ENCODE data around the gene WDR46. TPM values are rescaled to one million over a fixed set of nuclear protein-coding genes. Genes with fewer than 3 reads are reported as not detected.
A peak's percentile ranks its signal among the peaks of the same experiment; 100 is the strongest.

Gene WDR46
- total and polyA plus RNA-seq, 5 donors: 15.5 to 31.1 (median 17.2) TPM

DNA sequence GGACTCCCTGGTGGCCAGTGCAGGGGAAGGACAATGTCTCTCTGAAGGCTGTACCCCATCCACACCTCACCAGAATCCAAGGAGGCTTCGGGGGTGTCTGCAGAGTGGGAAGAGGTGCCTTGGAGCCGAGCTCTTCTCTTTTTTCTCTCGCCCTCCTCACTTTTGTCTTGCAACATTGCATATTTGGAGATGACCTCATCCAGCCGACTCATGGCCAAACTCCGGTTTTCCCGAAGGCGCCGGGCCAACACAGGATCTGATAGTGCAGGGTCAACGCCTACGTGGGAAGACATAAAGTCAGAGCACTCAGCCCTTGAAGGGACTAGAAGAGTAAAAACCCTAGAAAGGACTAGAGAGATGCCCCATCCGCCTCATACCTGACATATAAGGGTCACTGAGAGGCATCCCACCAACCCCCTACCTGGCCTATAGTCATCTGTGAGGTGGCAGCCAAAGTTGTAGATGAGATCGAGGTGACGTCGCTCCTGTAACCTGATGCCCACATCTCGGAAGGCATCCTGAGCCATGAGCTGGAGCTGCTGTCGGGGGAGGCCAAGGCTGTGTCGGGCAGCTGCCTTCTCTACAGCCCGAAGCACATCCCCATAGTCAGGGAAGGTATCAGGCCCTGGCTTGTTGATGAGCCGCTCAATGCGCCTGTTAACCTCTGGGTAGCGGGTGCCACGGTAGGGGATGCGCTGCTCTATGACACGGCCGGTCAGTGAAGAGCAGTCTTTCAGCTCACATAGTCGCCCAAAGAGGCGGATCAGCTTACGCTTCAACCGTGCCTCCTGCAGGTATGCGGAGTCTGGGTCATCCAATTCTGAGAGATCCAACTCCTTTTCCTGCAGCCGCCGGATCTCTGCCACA, 31.5 kb upstream of the WDR46 start:
- Histone ChIP-seq H3K27me3 (ENCODE audit: control insufficient read depth, insufficient read depth) (no peaks in the 10 kb centered on the region), H3K4me3 (ENCODE audit: low read length) (no peak overlapping the region), H3K9me3 (ENCODE audit: control insufficient read depth, low read length) (no peaks in the 10 kb centered on the region), H3K4me1 (ENCODE audit: control insufficient read depth, insufficient read depth, low read length) (peaks cover 18% of the 10 kb centered on the region), H3K27ac (ENCODE audit: low read length) (peak overlapping the region; percentile 61)
- WGBS: 63% methylated on average over 32 of the region's 32 CpGs
- DNase-seq (peak; percentile 85 to 91 (median 90)), ATAC-seq (no peak)
- intact Hi-C loops (cut with DNase I): no loop called here

DNA sequence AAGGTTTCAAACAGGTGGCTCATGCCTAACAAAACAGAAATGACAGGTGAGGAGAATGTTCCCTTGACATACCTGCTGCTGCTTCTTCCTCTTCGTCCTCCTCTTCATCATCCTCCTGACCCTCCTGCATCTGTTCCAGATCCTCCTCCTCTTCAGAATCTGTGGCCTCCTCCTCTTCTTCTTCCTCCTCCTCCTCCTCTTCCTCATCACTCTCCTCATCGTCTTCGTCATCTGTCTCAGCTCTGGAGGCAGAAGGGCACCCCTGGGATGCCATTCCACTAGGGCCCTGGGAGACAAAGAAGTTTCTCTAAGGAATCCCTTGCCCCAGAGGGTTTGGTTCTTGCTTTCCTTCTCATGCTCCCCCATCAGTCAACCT, 30.9 kb upstream of the WDR46 start:
- intact Hi-C loops (cut with DNase I): no loop called here
- DNase-seq (no peak), ATAC-seq (no peak)
- H3K4me1 ChIP-seq (ENCODE audit: control insufficient read depth, insufficient read depth, low read length): peaks cover 20% of the 10 kb centered on the region
- H3K27me3 ChIP-seq (ENCODE audit: control insufficient read depth, insufficient read depth): no peaks in the 10 kb centered on the region
- H3K9me3 ChIP-seq (ENCODE audit: control insufficient read depth, low read length): no peaks in the 10 kb centered on the region
- H3K27ac ChIP-seq (ENCODE audit: low read length): peak overlapping the region; percentile 61
- 81% methylated on average over 3 of the region's 3 CpGs for WGBS
- no peak overlapping the region for H3K4me3 ChIP-seq (ENCODE audit: low read length)

DNA sequence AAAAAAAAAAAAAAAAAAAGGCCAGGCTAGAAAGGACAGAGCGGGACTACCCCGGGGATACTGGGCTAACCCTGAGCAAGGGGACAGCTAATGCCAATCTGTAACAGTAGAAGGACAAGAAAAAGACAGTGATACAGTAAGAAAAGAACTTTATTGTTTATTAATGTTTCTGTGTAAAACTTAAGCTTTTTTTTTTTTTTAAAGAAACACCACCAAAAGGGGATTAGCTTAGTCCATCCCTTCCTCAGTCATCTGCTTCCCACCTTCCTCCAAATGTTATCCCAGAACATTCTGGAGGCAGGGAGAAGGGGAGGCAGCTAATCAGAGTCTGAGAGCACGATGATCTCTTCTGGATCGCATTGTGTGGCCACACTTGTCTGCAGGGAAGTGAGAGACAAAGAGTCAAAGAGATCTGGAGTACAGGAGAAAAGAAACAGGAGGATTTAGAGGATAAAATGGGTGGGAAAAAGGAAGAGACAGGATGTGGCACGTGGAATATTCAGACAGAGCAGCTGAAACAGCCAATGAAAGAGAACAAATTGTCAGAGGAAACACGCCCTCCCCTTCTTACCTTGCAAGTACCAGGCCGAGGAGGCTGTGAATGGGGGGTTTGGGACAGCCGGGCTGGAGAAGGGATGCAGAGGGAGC, 29.5 kb upstream of the WDR46 start:
- ATAC-seq (no peak), DNase-seq (no peak)
- Histone ChIP-seq H3K9me3 (ENCODE audit: control insufficient read depth, low read length) (no peaks in the 10 kb centered on the region), H3K27me3 (ENCODE audit: control insufficient read depth, insufficient read depth) (no peaks in the 10 kb centered on the region), H3K4me3 (ENCODE audit: low read length) (peak overlapping the region; percentile 88), H3K27ac (ENCODE audit: low read length) (peak overlapping the region; percentile 40), H3K4me1 (ENCODE audit: control insufficient read depth, insufficient read depth, low read length) (peaks cover 20% of the 10 kb centered on the region)
- intact Hi-C loops (cut with DNase I): no loop called here
- WGBS: 66% methylated on average over 8 of the region's 8 CpGs

DNA sequence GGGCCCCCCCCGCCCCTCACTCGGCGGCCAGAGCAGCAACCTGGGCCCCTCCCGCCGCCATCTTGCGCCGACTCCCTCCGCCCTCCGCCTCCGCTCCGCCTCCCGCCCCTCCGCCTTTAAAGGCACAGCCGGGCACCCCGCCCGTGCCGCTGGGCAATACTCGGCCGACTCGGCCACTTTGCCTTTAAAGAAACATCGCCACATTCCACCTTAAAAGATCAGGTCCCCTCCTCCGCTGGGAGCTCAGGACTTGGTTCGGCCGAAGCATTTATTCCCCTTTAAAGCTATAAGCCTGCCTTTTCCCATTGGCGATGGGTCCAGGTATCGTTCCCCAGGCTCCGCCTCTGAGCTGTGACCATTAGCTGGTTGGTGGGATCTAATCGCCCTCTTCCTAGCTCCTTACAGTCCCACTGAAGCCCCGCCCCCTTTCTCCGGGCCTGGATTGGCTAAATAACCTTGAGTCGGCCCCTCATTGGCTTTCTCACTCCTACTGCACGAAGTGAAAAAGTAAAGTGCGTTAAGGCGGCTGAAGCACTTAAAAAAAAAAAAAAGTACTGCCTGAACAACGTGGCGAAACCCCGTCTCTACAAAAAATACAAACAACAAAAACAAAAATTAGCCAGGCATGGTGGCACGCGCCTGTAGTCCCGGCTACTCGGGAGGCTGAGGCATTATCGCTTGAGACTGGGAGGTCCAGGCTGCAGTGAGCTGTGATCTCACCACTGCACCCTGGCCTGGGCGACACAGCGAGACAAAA, 28.8 kb upstream of the WDR46 start, which contains the start of gene ZBTB22:
Gene ZBTB22, minus strand, starts transcription at position 76 of the 757 bp plus-strand sequence. CDS start 828 bp downstream, outside the sequence.
- Histone ChIP-seq H3K27me3 (ENCODE audit: control insufficient read depth, insufficient read depth) (no peaks in the 10 kb centered on the region), H3K9me3 (ENCODE audit: control insufficient read depth, low read length) (no peaks in the 10 kb centered on the region), H3K4me1 (ENCODE audit: control insufficient read depth, insufficient read depth, low read length) (peaks cover 19% of the 10 kb centered on the region), H3K27ac (ENCODE audit: low read length) (peak within 1 kb of the TSS; percentile 94), H3K4me3 (ENCODE audit: low read length) (peak within 1 kb of the TSS; percentile 88)
- peak; percentile 79 to 85 for ATAC-seq
- intact Hi-C loops (cut with DNase I): no loop called here
- 2% methylated on average over 44 of the region's 44 CpGs for WGBS
- peak; percentile 99 to 100 (median 99) for DNase-seq

DNA sequence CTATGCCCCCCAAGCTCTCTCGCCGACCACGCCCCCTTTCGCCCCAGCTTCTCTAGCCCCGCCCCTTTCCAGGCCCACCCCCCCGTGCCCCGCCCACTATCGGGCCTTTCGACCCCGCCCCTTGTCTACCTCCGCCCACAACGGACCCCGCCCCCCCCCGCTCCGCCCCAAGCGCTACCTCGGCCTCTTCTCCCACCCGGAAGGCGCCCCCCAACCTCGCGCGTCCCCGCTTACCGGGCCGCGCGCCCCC, 28.3 kb upstream of the WDR46 start:
- no peak for DNase-seq
- H3K27me3 ChIP-seq (ENCODE audit: control insufficient read depth, insufficient read depth): no peaks in the 10 kb centered on the region
- H3K4me1 ChIP-seq (ENCODE audit: control insufficient read depth, insufficient read depth, low read length): peaks cover 19% of the 10 kb centered on the region
- intact Hi-C loops (cut with DNase I): no loop called here
- 2% methylated on average over 26 of the region's 27 CpGs for WGBS
- no peaks in the 10 kb centered on the region for H3K9me3 ChIP-seq (ENCODE audit: control insufficient read depth, low read length)
- ATAC-seq: peak; percentile 0
- no peak overlapping the region for H3K27ac ChIP-seq (ENCODE audit: low read length)
- peak overlapping the region; percentile 88 for H3K4me3 ChIP-seq (ENCODE audit: low read length)

DNA sequence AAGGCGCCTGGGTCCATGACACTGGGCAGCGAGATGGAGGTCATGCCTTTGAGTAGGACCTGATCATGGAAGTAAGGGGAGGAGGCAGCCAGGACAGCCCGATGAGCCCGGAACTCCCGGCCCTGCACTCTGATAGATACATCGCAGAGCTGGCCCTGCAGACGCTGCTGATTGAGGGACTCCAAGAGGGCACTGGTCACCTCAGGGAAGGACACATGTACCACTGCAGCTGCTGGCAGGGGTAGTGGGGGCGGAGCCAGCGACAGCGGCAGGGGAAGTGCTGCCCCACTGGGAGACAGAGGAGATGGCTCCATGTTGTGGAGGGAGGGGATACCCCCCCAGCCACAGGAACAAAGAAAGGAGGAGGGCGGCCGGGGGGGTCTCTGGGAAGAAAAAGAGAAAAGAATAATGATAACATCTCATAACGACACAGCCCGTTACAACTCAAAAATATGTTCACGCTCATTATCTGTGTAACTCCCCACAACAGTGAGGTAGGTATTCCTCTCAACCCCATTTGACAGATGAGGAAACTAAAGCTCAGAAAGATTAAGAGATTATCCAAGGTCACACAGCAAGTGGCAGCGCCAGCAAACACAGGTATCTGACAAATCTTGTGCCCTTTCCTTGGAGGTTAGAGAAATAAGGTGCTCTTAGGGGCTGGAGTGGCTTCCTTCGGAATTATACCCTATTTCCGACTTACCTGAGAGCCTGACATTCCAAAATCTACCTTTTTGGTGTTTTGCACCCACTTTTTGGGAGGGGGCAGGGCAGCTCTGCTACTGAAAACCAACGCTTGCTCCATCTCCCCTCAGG, 27.8 kb upstream of the WDR46 start:
- Histone ChIP-seq H3K4me1 (ENCODE audit: control insufficient read depth, insufficient read depth, low read length) (peaks cover 22% of the 10 kb centered on the region), H3K4me3 (ENCODE audit: low read length) (peak overlapping the region; percentile 88), H3K27ac (ENCODE audit: low read length) (peak overlapping the region; percentile 12), H3K9me3 (ENCODE audit: control insufficient read depth, low read length) (no peaks in the 10 kb centered on the region), H3K27me3 (ENCODE audit: control insufficient read depth, insufficient read depth) (no peaks in the 10 kb centered on the region)
- WGBS: 67% methylated on average over 19 of the region's 19 CpGs
- DNase-seq: peak; percentile 36 to 77 (median 74)
- ATAC-seq: no peak
- intact Hi-C loops (cut with DNase I): no loop called here

DNA sequence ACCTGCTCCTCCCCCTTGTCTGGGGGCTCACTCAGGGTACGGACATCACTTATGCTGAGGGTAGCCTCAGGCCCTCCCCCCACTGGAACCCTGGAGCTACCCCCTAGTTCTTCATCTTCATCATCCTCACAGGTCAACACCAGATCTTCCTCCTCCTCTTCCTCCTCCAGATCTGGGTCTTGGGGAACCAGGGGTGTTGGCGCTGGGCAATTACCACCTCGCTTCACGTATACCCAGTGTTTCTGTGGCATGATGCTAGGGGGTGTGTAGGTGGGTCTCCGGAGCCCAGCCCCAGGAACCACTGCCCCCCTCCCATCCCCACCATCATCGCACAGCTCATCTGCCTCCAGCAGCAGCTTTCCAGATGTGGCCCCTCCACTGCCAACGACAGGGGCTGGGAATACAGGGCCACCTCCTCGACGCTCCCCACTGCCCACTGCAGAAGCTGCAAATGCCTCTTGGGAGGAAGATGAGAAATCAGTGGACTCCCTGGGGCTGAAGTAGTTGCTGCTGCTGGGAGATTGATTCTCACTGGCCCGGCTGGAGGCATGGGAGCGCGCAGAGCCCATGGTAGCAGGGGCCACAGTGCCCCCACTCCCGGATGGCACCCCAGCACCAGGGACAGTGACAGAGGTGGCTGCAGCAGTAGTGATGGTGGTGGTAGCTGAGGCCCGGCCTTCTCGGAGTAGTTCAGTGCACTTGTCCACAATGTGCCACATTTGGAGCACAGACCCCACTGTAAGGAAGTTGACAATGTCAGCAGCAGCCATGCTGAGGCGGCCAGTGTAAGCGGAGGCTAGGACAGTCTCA, 27.0 kb upstream of the WDR46 start:
- intact Hi-C loops (cut with DNase I): loop anchor here in 1 of 4 donors (2.0 kb wide), 1 partner anchor 17 kb away; the partner anchor contains the start of gene RGL2
- WGBS: 89% methylated on average over 17 of the region's 17 CpGs
- no peaks in the 10 kb centered on the region for H3K27me3 ChIP-seq (ENCODE audit: control insufficient read depth, insufficient read depth)
- DNase-seq: peak in 1 of 3 donors; percentile 57
- H3K4me3 ChIP-seq (ENCODE audit: low read length): no peak overlapping the region
- ATAC-seq: no peak
- peaks cover 17% of the 10 kb centered on the region for H3K4me1 ChIP-seq (ENCODE audit: control insufficient read depth, insufficient read depth, low read length)
- H3K9me3 ChIP-seq (ENCODE audit: control insufficient read depth, low read length): no peaks in the 10 kb centered on the region
- peak overlapping the region; percentile 12 for H3K27ac ChIP-seq (ENCODE audit: low read length)

DNA sequence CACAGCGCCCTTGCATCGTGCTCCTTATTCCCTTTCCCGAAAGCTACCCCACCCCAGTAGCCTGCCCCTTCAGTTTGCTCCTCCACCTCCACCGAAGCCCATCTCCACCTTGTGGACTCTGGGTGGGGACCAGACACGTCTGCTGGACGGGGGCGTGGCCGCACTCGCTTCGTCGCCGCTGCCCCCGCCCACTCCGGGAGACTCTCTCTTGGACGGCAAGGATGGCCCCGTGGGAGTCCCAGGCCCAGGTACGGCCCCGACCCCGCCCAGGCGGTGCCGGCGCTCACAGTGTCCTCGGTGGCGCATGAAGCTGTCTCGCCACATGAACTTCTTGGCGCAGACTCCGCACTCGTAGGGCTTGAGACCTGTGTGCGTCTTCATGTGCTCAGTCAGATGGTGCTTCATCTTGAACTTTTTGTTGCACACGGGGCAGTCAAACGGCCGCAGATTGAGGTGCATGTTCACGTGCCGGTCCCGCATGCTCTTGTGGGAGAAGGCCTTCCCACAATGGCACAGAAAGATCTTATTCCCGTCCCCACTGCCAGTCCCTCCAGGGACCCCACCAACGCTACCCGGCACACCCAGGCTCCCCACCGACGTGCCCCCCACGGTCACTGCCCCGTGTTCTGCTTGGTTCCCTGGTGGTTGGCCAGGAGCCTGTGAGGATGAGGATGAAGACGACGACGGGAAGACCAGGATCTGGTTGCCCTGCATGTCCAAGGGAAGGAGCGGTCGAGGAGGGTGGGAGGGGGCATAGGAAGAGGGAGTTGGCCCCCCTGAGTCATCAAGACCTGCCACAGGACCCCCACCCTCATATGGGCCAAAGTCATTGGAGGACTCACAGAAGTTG, 26.1 kb upstream of the WDR46 start:
- peak overlapping the region; percentile 84 for H3K4me3 ChIP-seq (ENCODE audit: low read length)
- intact Hi-C loops (cut with DNase I): loop anchor here in 1 of 4 donors (2.0 kb wide), 1 partner anchor 16 kb away; the partner anchor contains the start of gene RGL2
- H3K4me1 ChIP-seq (ENCODE audit: control insufficient read depth, insufficient read depth, low read length): peaks cover 16% of the 10 kb centered on the region
- no peaks in the 10 kb centered on the region for H3K9me3 ChIP-seq (ENCODE audit: control insufficient read depth, low read length)
- 35% methylated on average over 47 of the region's 47 CpGs for WGBS
- H3K27ac ChIP-seq (ENCODE audit: low read length): peak overlapping the region; percentile 96
- ATAC-seq (peak; percentile 1 to 8), DNase-seq (peak; percentile 71 to 83 (median 82))
- H3K27me3 ChIP-seq (ENCODE audit: control insufficient read depth, insufficient read depth): no peaks in the 10 kb centered on the region

DNA sequence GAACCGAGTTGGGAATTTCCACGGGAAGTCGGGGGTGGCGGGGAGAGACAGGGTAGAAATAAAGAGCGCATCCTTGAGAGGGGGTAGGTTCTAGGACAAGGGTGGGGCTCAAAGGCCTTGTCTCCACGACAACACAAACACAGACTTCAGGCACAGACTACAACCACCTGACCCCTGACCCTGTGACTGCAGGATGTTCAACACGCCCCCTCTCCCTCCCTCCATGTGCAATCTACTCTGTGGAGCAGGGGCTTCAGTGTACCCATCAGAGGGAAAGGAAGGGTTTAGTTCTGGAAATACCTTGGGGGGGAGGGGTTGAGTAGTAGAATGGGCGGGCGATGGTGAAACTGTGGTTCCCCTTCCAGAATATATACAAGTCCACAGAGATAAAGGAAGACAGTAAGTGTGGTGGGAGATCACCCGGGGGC, 25.5 kb upstream of the WDR46 start:
- ATAC-seq: peak; percentile 39 to 66
- peak overlapping the region; percentile 96 for H3K27ac ChIP-seq (ENCODE audit: low read length)
- DNase-seq: peak; percentile 73 to 82 (median 79)
- 1% methylated on average over 10 of the region's 10 CpGs for WGBS
- no peaks in the 10 kb centered on the region for H3K27me3 ChIP-seq (ENCODE audit: control insufficient read depth, insufficient read depth)
- no peaks in the 10 kb centered on the region for H3K9me3 ChIP-seq (ENCODE audit: control insufficient read depth, low read length)
- intact Hi-C loops (cut with DNase I): loop anchor here in 1 of 4 donors (2.0 kb wide), 1 partner anchor 16 kb away; the partner anchor contains the start of gene RGL2
- peak overlapping the region; percentile 84 for H3K4me3 ChIP-seq (ENCODE audit: low read length)
- H3K4me1 ChIP-seq (ENCODE audit: control insufficient read depth, insufficient read depth, low read length): peaks cover 12% of the 10 kb centered on the region
